WTC11 (cell line): Measurements from ENCODE around the gene ASB13.

Source experiments
- HMGXB4 ChIP-seq: sonication (generic); formaldehyde crosslinking; IDR thresholded peaks from 2 replicates; pipeline ENCODE4 v1.8.1; 2023; ENCODE audit warnings: mild to moderate bottlenecking, moderate library complexity, missing genetic modification reagents
- NR2C2 ChIP-seq: sonication (generic); formaldehyde crosslinking; IDR thresholded peaks from 2 replicates; pipeline ENCODE4 v1.8.0; 2022; ENCODE audit warnings: mild to moderate bottlenecking, missing genetic modification reagents
- RELA ChIP-seq: sonication (generic); formaldehyde crosslinking; IDR thresholded peaks from 2 replicates; pipeline ENCODE4 v1.8.1; 2022; ENCODE audit warnings: missing genetic modification reagents, mild to moderate bottlenecking, borderline replicate concordance
- ZBTB21 ChIP-seq: sonication (generic); formaldehyde crosslinking; IDR thresholded peaks from 2 replicates; pipeline ENCODE4 v1.8.1; 2023; ENCODE audit warnings: mild to moderate bottlenecking, missing genetic modification reagents, borderline replicate concordance
- TF ChIP-seq, protein P1 (sequence below): sonication (generic); formaldehyde crosslinking; conservative IDR thresholded peaks from 2 replicates; pipeline ENCODE4 v1.8.1; 2022; ENCODE audit warnings: mild to moderate bottlenecking, missing genetic modification reagents
- TF ChIP-seq, protein P2 (sequence below): sonication (generic); formaldehyde crosslinking; IDR thresholded peaks from 2 replicates; pipeline ENCODE4 v1.8.1; 2022; ENCODE audit warnings: mild to moderate bottlenecking, moderate library complexity, missing genetic modification reagents
- TF ChIP-seq, protein P3 (sequence below): fragments of 200-600 bp; IDR thresholded peaks from 2 replicates; pipeline ENCODE4 v1.8.0; 2022; ENCODE audit warnings: antibody characterized with exemption
- TF ChIP-seq, protein P4 (sequence below): sonication (generic); formaldehyde crosslinking; IDR thresholded peaks from 2 replicates; pipeline ENCODE4 v1.8.1; 2022; ENCODE audit warnings: missing genetic modification reagents, borderline replicate concordance
- TF ChIP-seq, protein P5 (sequence below): sonication (generic); formaldehyde crosslinking; IDR thresholded peaks from 2 replicates; pipeline ENCODE4 v1.8.1; 2023; ENCODE audit warnings: mild to moderate bottlenecking, missing genetic modification reagents, moderate library complexity

GRCh38 chr10:5658871-5659618 lies 7.3 kb downstream of the ASB13 start:
- TF ChIP-seq NR2C2 (CRISPR knock-in tag) (no peak), HMGXB4 (CRISPR knock-in tag) (no peak), RELA (no peak), ZBTB21 (no peak)
- TF ChIP-seq, protein P1, sequence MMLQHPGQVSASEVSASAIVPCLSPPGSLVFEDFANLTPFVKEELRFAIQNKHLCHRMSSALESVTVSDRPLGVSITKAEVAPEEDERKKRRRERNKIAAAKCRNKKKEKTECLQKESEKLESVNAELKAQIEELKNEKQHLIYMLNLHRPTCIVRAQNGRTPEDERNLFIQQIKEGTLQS, result no peak
- TF ChIP-seq, protein P2, sequence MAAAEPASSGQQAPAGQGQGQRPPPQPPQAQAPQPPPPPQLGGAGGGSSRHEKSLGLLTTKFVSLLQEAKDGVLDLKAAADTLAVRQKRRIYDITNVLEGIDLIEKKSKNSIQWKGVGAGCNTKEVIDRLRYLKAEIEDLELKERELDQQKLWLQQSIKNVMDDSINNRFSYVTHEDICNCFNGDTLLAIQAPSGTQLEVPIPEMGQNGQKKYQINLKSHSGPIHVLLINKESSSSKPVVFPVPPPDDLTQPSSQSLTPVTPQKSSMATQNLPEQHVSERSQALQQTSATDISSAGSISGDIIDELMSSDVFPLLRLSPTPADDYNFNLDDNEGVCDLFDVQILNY (CRISPR knock-in tag), result no peak
- TF ChIP-seq, protein P3, sequence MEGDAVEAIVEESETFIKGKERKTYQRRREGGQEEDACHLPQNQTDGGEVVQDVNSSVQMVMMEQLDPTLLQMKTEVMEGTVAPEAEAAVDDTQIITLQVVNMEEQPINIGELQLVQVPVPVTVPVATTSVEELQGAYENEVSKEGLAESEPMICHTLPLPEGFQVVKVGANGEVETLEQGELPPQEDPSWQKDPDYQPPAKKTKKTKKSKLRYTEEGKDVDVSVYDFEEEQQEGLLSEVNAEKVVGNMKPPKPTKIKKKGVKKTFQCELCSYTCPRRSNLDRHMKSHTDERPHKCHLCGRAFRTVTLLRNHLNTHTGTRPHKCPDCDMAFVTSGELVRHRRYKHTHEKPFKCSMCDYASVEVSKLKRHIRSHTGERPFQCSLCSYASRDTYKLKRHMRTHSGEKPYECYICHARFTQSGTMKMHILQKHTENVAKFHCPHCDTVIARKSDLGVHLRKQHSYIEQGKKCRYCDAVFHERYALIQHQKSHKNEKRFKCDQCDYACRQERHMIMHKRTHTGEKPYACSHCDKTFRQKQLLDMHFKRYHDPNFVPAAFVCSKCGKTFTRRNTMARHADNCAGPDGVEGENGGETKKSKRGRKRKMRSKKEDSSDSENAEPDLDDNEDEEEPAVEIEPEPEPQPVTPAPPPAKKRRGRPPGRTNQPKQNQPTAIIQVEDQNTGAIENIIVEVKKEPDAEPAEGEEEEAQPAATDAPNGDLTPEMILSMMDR, result no peak
- TF ChIP-seq, protein P4, sequence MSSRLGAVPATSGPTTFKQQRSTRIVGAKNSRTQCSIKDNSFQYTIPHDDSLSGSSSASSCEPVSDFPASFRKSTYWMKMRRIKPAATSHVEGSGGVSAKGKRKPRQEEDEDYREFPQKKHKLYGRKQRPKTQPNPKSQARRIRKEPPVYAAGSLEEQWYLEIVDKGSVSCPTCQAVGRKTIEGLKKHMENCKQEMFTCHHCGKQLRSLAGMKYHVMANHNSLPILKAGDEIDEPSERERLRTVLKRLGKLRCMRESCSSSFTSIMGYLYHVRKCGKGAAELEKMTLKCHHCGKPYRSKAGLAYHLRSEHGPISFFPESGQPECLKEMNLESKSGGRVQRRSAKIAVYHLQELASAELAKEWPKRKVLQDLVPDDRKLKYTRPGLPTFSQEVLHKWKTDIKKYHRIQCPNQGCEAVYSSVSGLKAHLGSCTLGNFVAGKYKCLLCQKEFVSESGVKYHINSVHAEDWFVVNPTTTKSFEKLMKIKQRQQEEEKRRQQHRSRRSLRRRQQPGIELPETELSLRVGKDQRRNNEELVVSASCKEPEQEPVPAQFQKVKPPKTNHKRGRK (CRISPR knock-in tag), result no peak
- TF ChIP-seq, protein P5, sequence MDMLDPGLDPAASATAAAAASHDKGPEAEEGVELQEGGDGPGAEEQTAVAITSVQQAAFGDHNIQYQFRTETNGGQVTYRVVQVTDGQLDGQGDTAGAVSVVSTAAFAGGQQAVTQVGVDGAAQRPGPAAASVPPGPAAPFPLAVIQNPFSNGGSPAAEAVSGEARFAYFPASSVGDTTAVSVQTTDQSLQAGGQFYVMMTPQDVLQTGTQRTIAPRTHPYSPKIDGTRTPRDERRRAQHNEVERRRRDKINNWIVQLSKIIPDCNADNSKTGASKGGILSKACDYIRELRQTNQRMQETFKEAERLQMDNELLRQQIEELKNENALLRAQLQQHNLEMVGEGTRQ (CRISPR knock-in tag), result no peak
